Measurements from ENCODE around the gene TNFRSF25.
"Not testable (repeated sequence)": the region's sequence is repeated elsewhere in the genome, so short reads cannot be mapped to it uniquely, and the experiment has no call there.

Gene TNFRSF25

GRCh38 chr1:6470132-6471085 lies 4.4 kb upstream of the TNFRSF25 start:
- no peak for DNase-seq (ENCODE audit: low read depth)

GRCh38 chr1:6468729-6469461 lies 2.9 kb upstream of the TNFRSF25 start:
- DNase-seq (ENCODE audit: low read depth) = no peak

GRCh38 chr1:6467744-6468688 lies 2.0 kb upstream of the TNFRSF25 start:
- no peak for DNase-seq (ENCODE audit: low read depth)

GRCh38 chr1:6467224-6467623 lies 1.3 kb upstream of the TNFRSF25 start:
- DNase-seq (ENCODE audit: low read depth) = no peak

GRCh38 chr1:6466751-6467150 lies 778 bp upstream of the TNFRSF25 start:
- no peak for DNase-seq (ENCODE audit: low read depth)

- peak; percentile 46 for DNase-seq (ENCODE audit: low read depth)
Measured at GRCh38 chr1:6465461-6466005, 440 bp downstream of the TNFRSF25 start.

- DNase-seq (ENCODE audit: low read depth) = no peak
Measured at GRCh38 chr1:6464915-6465314, 1.1 kb downstream of the TNFRSF25 start.

GRCh38 chr1:6464514-6464836 lies 1.5 kb downstream of the TNFRSF25 start:
- no peak for DNase-seq (ENCODE audit: low read depth)

- DNase-seq (ENCODE audit: low read depth) = no peak
Measured at GRCh38 chr1:6463120-6463412, 2.9 kb downstream of the TNFRSF25 start.

GRCh38 chr1:6462412-6463119 lies 3.4 kb downstream of the TNFRSF25 start:
- no peak for DNase-seq (ENCODE audit: low read depth)

GRCh38 chr1:6461538-6462411 lies 4.2 kb downstream of the TNFRSF25 start:
- no peak for DNase-seq (ENCODE audit: low read depth)

GRCh38 chr1:6461051-6461530 lies 4.9 kb downstream of the TNFRSF25 start:
- DNase-seq (ENCODE audit: low read depth) = no peak

- DNase-seq (ENCODE audit: low read depth) = peak; percentile 97
Measured at GRCh38 chr1:6460301-6461050, 5.5 kb downstream of the TNFRSF25 start.

- peak; percentile 70 for DNase-seq (ENCODE audit: low read depth)
Measured at GRCh38 chr1:6459850-6460265, 6.1 kb downstream of the TNFRSF25 start.

- DNase-seq (ENCODE audit: low read depth) = no peak
Measured at GRCh38 chr1:6456800-6457466, 9.0 kb downstream of the TNFRSF25 start.

- not testable (repeated sequence) for DNase-seq (ENCODE audit: low read depth)
Measured at GRCh38 chr1:6455752-6456520, 10.0 kb downstream of the TNFRSF25 start.

GRCh38 chr1:6454856-6455751 lies 10.9 kb downstream of the TNFRSF25 start:
- DNase-seq (ENCODE audit: low read depth) = no peak

Data from T-helper 22 cell (primary cell).